SK-N-SH (cell line): ENCODE results near the gene SFXN1. TPM values are rescaled to one million over a fixed set of nuclear protein-coding genes. Genes with fewer than 3 reads are reported as not detected.

Experiments used
- CTCF ChIA-PET: fragments of 300-600, 350-600 bp; formaldehyde crosslinking; extraction: SDS; loops from one replicate; lab custom pipeline; 2021; lab: Yijun Ruan, JAX
- POLR2A ChIA-PET: fragments of 350-600 bp; sonication (Branson Sonifier 250); formaldehyde crosslinking; extraction: SDS; loops from one replicate; lab custom pipeline; 2020; ENCODE audit warnings: antibody characterized with exemption, inconsistent platforms; lab: Yijun Ruan, JAX
- DNase-seq: peaks from one replicate; pipeline ENCODE4 v3.0.0; 2012
- H2AFZ ChIP-seq: fragments of 200-600 bp; sonication (generic); 2 replicates; pipeline ENCODE4 v1.8.1; 2016; ENCODE audit warnings: antibody characterized with exemption, mild to moderate bottlenecking, low read depth
- H3F3A ChIP-seq: fragments of 200-600 bp; sonication (generic); replicated peaks from 2 replicates; pipeline ENCODE3; 2016; ENCODE audit warnings: antibody characterized with exemption, mild to moderate bottlenecking; ENCODE audit not compliant: insufficient read depth
- H3K27ac ChIP-seq, 2 experiments: fragments of 200-500 bp in 1 of 2; fragments of 200-600 bp in 1 of 2; sonication (Bioruptor generic) in 1 of 2; sonication (generic), shearing (Covaris generic) in 1 of 2; 2 replicates each; pipeline versions ENCODE4 v1.5.1 to v1.6.1; 2014 to 2016; ENCODE audit warnings: low read depth in 2 of 2, inconsistent platforms in 1 of 2, low read length in 1 of 2, mild to moderate bottlenecking in 1 of 2, mixed read lengths in 1 of 2
- H3K27me3 ChIP-seq: fragments of 200-600 bp; sonication (generic), shearing (Covaris generic); 2 replicates; pipeline ENCODE4 v1.6.1; 2016; ENCODE audit warnings: mixed run types; ENCODE audit not compliant: insufficient read depth
- H3K36me3 ChIP-seq, 2 experiments: fragments of 200-500 bp in 1 of 2; fragments of 200-600 bp in 1 of 2; sonication (Bioruptor generic) in 1 of 2; sonication (generic) in 1 of 2; replicated peaks in 1 of 2; 2 replicates each; pipeline versions ENCODE3 to v1.5.1; 2014 to 2016; ENCODE audit warnings: low read length in 1 of 2, mild to moderate bottlenecking in 1 of 2; ENCODE audit not compliant: insufficient read depth in 2 of 2, control insufficient read depth in 1 of 2
- H3K4me1 ChIP-seq, 2 experiments: fragments of 200-500 bp in 1 of 2; fragments of 200-600 bp in 1 of 2; sonication (Bioruptor generic) in 1 of 2; sonication (generic), shearing (Covaris generic) in 1 of 2; 2 replicates each; pipeline versions ENCODE4 v1.5.1 to v1.6.1; 2014 to 2016; ENCODE audit warnings: low read depth in 1 of 2, low read length in 1 of 2, mixed run types in 1 of 2; ENCODE audit not compliant: insufficient read depth in 2 of 2, control insufficient read depth in 1 of 2
- H3K4me2 ChIP-seq: fragments of 200-600 bp; sonication (generic), shearing (Covaris generic); 2 replicates; pipeline ENCODE4 v1.6.1; 2017; ENCODE audit warnings: mixed run types
- H3K4me3 ChIP-seq, 2 experiments: fragments of 200-500 bp in 1 of 2; fragments of 200-600 bp in 1 of 2; sonication (Bioruptor generic) in 1 of 2; sonication (generic), shearing (Covaris generic) in 1 of 2; 2 replicates each; pipeline versions ENCODE4 v1.5.1 to v1.8.1; 2014 to 2016; ENCODE audit warnings: low read depth in 2 of 2, inconsistent platforms in 1 of 2, low read length in 1 of 2, mild to moderate bottlenecking in 1 of 2, mixed read lengths in 1 of 2, moderate library complexity in 1 of 2
- H3K79me2 ChIP-seq: fragments of 200-600 bp; sonication (generic); 2 replicates; pipeline ENCODE4 v1.8.1; 2017; ENCODE audit warnings: mild to moderate bottlenecking; ENCODE audit not compliant: insufficient read depth
- H3K9ac ChIP-seq: fragments of 200-600 bp; sonication (generic); 2 replicates; pipeline ENCODE4 v1.6.1; 2017; ENCODE audit warnings: mixed run types
- H3K9me2 ChIP-seq: fragments of 200-600 bp; sonication (generic); 2 replicates; pipeline ENCODE4 v1.6.1; 2017; ENCODE audit warnings: mixed run types
- H3K9me3 ChIP-seq: fragments of 200-600 bp; sonication (generic); 2 replicates; pipeline ENCODE4 v1.6.1; 2017; ENCODE audit warnings: mixed run types, mild to moderate bottlenecking, moderate library complexity
- H4K20me1 ChIP-seq: fragments of 200-600 bp; sonication (generic); 2 replicates; pipeline ENCODE4 v1.6.1; 2017; ENCODE audit warnings: mild to moderate bottlenecking, mixed run types; ENCODE audit not compliant: insufficient read depth
- CHD2 ChIP-seq: fragments of 150-350 bp; IDR thresholded peaks from 2 replicates; pipeline ENCODE4 v1.6.1; 2018; ENCODE audit warnings: low read length; ENCODE audit not compliant: partially characterized antibody
- EP300 ChIP-seq, 2 experiments: IDR thresholded peaks; 2 replicates each; pipeline versions ENCODE4 v1.4.0 to v1.6.1; 2012; ENCODE audit warnings: borderline replicate concordance in 1 of 2, low read depth in 1 of 2, low read length in 1 of 2
- NFIC ChIP-seq: IDR thresholded peaks from 2 replicates; pipeline ENCODE4 v1.4.0; 2012; ENCODE audit warnings: borderline replicate concordance
- RAD21 ChIP-seq: IDR thresholded peaks from 2 replicates; pipeline ENCODE4 v1.6.1; 2012; ENCODE audit warnings: mild to moderate bottlenecking, low read length
- REST ChIP-seq: IDR thresholded peaks from 2 replicates; pipeline ENCODE4 v1.6.1; 2012; ENCODE audit warnings: mild to moderate bottlenecking, low read depth, low read length, moderate library complexity
- SIN3A ChIP-seq: IDR thresholded peaks from 2 replicates; pipeline ENCODE4 v1.6.1; 2012; ENCODE audit warnings: low read depth, mild to moderate bottlenecking, low read length, moderate library complexity, borderline replicate concordance
- SMC3 ChIP-seq: IDR thresholded peaks from 2 replicates; pipeline ENCODE4 v1.6.1; 2012; ENCODE audit warnings: low read depth, low read length, improper control_type of control experiment
- USF1 ChIP-seq: IDR thresholded peaks from 2 replicates; pipeline ENCODE4 v1.4.0; 2012; ENCODE audit warnings: low read depth, borderline replicate concordance
- USF2 ChIP-seq: fragments of 150-350 bp; IDR thresholded peaks from 2 replicates; pipeline ENCODE4 v1.6.1; 2017; ENCODE audit warnings: antibody characterized with exemption, low read length, low read depth, borderline replicate concordance
- WGBS: methylation state at CpG from one replicate; pipeline ENCODE4 v1.1.6; 2017; ENCODE audit warnings: low lambda C conversion rate; 5-methylcytosine and 5-hydroxymethylcytosine counted together
- polyA plus RNA-seq, 3 experiments: library from polyadenylated mRNA; depleted of rRNA; stranded (reverse); fragments of >200 nt; gene quantifications; 2 replicates each; pipeline ENCODE4 v1.2.3, GENCODE V29; 2012

The SFXN1 gene
- polyA plus RNA-seq, 1 of the 3 experiments (the other 2 are of a cell fraction): 73.6 TPM

GRCh38 chr5:175466700-175467318 lies 11.6 kb upstream of the SFXN1 start:
- Histone ChIP-seq H3K27ac (no peak overlapping the region), H3K27me3 (no peaks in the 10 kb centered on the region), H4K20me1 (no peaks in the 10 kb centered on the region), H3K4me3 (no peak overlapping the region), H3K4me1 (no peaks in the 10 kb centered on the region; a peak in 1 of 4 replicates), H3F3A (no peaks in the 10 kb centered on the region), H3K9me3 (no peaks in the 10 kb centered on the region), H3K36me3 (no peaks in the 10 kb centered on the region), H3K9ac (no peak overlapping the region), H2AFZ (no peak overlapping the region), H3K4me2 (no peak overlapping the region), H3K79me2 (no peaks in the 10 kb centered on the region), H3K9me2 (no peaks in the 10 kb centered on the region)
- ChIA-PET POLR2A (interaction anchor here (0.8 kb wide), 1 partner anchor 11 kb away, joined by 4 read pairs; the partner anchor contains the start of gene SFXN1), CTCF (interaction anchor here (0.6 to 2.0 kb wide), 4 partner anchors 14 to 516 kb away, joined by 3 to 6 read pairs (median 3); no protein-coding TSS in a partner anchor)
- 19% methylated on average over 5 of the region's 5 CpGs for WGBS
- TF ChIP-seq EP300 (IDR thresholded peaks at IDR 0.05; ENCODE audit: borderline replicate concordance in 1 of 2, low read depth in 1 of 2, low read length in 1 of 2) (no peak), CHD2 (no peak), USF2 (no peak), USF1 (no peak), NFIC (no peak), SMC3 (no peak), SIN3A (no peak), RAD21 (no peak), REST (no peak)
- DNase-seq: no peak
